NOMO-1 treated with dmso at 0.1 percent for 144 hours (cell line): ENCODE measurements around the gene TNFRSF17.
"Not testable (repeated sequence)": the region's sequence is repeated elsewhere in the genome, so short reads cannot be mapped to it uniquely, and the experiment has no call there.

ENCODE experiments used
- DNase-seq: peaks from one replicate; lab custom pipeline; 2025; ENCODE audit not compliant: unreplicated experiment; lab: John Stamatoyannopoulos, UW

The TNFRSF17 gene

DNA sequence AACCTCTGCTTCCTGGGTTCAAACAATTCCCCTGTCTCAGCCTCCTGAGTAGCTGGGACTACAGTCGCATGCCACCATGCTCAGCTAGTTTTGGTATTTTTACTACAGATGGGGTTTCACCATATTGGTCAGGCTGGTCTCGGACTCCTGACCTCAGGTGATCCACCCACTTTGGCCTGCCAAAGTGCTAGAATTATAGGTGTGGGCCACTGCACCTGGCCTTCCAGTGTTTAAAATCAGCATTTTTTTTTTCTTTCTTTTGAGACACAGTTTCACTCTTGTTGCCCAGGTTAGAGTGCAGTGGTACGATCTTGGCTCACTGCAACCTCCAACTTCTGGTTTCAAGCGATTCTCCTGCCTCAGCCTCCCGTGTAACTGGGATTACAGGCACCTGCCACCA lies 5.3 kb downstream of the TNFRSF17 start:
- not testable (repeated sequence) for DNase-seq

DNA sequence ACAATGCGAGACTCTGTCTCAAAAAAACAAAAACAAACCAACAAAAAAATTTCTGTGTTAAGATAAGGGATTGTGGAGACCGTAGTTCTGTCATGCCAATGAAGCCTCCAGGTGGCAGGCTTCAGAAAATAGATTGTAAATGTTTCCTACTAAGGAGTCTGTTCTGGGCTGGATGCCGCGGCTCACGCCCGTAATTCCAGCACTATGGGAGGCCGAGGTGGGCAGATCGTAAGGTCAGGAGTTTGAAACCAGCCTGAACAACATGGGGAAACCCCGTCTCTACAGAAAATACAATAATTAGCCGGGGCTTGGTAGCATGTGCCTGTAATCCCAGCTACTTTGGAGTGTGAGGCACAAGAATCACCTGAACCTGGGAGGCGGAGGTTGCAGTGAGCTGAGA lies 7.1 kb downstream of the TNFRSF17 start:
- no peak for DNase-seq

DNA sequence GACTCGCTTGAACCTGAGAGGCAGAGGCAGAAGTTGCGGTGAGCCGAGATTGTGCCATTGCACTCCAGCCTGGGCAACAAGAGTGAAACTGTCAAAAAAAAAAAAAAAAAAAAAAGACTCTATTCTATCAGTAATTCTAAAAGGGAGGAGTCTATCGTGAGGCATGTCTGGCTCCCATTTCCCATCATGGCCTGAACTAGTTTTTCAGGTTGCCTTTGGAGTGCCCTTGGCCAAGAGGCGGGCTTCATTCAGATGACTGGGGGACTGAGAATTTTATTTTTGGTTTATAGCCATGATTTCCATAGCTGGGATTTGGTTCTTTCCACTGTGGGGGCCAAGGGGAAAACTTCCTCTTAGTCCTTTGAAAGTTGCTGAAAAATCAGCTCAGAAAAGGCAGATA lies 8.1 kb downstream of the TNFRSF17 start:
- DNase-seq, result no peak

DNA sequence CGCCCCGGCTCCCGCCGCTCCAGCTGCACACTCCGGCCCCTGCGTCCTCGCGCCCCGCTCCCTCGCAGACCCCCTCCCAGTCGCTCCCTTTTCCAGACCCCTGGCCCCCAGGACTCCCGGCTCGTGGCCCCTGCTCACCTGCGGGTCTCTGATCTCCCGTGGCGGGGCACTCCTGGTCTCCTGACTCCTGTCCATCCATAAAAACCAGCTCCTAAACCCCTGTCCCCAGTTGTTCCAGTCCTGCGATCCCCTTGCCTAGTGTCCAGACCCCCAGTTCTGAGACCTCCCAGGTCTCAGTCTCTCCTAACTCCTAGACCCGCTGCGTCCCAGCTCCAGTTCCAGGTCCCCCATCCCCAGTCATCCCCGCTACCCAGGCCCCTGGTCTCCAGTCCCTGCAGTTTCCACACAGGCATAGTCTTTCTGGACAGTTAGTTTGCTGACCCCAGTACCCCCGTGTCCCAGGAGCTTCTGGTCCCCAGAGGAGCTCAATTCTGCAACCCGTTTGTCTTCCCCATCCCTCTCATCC lies 11.9 kb downstream of the TNFRSF17 start:
- no peak for DNase-seq

DNA sequence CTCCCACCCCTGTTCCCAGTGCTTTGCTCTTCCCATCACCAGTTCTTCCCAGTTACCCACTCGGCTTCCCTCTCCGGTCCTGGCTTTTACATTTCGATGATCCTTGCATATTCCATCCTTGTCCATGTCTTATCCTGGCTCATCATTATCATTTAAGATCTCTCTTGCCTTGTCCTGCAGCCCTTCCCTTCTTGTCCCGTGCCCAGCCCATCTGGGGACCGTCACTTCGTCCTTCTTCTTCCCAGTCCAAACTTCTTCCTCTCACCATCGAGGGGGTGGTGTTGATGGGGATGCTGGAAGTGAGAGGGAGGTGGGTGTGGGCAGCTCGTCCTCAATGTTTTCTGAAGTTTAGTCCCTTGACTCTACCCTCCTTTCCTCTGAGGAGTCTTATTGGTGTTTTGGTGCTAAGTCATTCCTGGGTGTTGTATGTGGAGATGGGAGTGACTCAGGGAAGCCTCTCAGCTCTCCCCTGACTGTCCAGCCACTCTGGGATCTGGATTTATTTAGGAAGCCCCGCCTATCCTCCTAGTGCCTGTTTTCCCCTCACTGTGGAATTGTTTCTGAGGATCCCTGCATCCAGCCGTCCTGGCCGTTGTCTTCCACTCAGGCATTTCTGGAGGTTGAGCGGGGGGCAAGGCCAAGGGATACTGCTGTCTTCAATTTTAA lies 12.5 kb downstream of the TNFRSF17 start:
- DNase-seq, result no peak

DNA sequence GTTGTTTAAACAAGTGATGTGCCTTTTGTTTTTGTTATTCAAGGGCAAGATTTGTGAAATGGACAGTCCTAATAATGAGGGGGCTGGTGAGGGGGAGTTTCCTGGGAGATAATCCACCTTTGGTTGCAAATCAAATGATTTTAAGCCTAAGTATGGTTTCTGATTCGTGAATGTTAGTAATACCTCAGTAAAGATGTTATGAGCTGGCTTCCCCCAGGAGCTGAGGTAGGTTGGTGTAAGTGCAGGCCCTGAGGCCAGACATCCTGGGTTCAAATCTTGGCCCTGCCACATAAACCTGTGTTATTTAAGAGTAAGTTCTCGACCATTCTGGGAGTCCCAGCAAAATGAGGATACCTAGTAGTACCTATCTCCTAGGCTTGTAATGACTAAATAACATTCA lies 13.1 kb downstream of the TNFRSF17 start:
- DNase-seq, result no peak

DNA sequence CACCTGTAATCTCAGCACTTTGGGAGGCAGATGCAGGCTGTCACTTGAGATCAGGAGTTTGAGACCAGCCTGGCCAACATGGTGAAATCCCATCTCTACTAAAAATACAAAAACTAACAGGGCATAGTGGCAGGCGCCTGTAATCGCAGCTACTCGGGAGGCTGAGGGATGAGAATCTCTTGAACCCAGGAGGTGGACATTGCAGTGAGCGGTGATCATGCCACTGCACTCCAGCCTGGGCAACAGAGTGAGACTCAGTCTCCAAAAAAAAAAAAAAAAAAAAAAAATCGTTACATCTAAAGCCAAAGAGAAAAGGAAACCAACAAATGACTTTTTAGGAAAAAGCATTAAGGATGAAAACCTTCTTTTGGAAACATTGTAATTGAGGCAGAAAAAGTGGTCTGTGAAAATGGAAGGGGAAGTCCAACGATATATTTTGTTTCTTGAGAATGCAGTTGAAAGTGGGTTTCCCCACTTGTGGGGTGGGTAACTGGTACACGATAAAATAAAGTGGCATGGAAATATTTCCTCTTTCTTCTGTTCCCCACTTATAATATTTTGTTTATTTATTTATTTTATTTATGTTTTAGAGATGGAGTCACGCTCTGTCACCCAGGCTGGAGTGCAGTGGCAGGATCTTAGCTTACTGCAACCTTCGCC lies 14.1 kb downstream of the TNFRSF17 start:
- DNase-seq, result no peak

DNA sequence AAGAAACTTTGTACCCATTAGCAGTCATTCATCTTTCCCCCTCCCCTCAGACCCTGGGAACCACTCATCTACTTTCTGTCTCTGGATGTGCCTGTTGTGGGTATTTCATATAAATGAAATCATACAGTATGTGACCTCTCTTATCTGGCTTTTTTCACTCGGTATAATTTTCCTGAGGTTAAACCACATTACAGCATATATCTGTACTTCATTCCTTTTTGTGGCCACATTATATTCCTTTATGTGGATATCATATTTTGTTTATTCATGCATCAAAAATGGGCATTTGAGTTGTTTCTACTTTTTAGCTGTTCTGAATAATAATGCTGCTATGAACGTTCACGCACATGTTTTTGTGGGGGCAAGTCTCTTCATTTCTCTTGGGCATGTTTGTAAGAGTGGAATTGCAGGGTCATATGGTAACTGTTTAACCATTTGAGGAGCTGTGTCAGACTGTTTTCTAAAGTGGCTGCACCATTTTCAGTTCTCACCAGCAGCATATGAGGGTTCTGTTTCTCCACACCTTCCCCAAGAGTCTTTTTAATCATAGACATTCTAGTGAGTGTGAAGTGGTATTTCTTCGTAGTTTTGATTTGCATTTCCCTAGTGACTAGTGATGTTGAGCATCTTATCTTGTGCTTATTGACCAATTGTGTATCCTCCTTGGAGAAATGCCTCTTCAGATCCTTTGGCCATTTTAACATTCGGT lies 15.3 kb downstream of the TNFRSF17 start:
- DNase-seq, result no peak

DNA sequence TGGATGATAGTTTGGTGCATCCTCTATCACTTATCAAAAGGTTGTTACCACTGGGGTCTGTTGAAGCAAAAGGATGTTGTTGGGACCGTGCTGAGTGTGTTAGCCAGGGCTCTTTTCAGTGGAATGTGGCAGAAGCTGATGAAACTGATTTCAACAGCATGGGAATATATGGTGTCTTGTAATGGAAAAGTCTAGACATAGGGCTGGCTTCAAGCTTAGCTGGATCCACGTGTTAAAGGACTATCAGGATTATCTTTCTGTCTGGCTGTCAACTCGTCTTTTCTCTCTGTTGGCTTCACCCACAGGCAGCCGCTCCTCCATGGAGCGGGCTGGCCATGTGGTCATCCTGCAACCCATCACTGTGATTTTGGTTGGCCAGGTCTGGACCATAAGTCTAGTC lies 20.2 kb downstream of the TNFRSF17 start:
- DNase-seq, result no peak

DNA sequence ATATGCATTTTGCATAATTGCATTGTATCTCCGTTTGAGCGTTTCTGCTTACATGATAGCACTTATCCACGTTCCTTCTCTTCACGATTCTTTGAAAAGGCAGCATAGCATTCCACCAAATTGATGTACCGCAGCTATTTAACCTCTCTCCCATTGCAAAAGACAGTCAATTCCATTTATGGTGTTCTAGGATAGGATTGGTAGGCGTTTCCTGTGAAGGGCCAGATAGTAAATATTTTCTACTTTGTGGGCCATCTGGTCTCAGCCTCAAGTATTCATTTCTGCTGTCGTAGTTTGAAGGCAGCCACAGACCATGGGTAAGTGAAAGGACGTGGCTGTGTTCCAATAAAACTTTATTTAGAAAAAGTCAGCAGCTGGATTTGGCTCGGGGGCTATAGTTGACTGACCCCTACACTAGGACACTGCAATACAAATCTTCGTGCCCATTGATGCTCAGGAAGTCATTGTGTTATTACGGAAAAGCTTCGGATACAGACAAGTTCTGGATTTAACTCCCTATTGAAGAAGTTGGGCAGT lies 21.6 kb downstream of the TNFRSF17 start:
- DNase-seq, result no peak

DNA sequence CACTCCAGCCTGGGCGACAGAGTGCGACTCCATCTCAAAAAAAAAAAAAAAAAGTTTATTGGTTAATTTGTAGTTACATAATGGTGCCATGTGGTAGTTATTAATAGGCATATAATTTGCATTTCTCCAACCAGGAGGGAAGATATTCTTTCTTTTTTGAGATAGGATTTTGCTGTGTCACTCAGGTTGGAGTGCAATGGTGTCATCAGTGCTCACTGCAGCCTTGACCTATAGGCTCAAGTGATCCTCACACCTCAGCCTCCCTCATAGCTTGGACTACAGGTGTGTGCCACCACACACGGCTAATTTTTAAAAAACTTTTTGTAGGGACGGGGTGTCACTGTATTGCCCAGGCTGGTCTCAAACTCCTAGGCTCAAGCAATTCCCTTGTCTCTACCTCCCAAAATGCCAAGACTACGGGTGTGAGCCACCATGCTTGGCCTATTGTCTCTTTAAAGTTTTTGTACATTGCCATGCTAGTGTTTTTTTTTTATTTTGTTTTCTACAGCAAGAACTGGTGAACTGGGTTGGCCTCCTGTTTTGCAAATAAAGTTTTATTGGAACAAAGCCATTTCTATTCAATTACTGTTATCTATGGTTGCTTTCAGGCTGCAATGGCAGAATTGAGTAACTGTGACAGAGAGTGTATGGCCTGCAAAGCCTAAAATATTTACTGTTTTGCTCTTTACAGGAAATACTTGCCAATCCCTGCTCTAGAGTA lies 23.4 kb downstream of the TNFRSF17 start:
- DNase-seq, result no peak

DNA sequence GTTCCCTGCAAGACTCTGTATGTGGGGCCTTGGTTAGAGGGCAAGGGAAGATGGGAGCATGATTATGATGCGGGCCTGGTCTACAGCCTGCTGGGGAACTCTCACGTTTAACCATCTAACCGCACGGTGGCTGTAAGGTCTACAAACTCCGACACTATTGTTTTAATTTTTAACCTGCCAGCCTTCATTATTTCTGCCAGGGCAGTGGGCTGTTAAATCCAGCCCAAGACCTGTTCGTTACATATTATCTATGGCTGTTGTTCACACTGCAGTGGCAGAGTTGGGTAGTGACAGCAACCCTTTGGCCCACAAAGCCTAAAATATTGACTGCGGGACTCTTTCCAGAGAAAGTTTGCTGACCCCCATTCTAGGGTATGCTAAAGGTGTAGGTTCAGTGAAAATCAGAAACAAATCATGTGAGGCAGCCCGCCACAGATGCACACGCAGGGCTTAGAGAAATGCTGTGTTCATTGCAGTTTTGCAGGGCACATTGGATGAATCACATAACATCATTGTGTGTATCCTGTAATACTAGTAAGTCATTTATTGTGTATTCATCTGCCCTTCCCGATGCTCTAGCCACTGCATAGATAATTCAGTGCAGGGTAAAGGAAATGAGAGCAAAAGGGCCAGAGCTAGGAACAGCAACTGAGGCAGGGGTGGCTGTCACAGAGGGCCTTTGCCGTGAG lies 25.8 kb downstream of the TNFRSF17 start:
- DNase-seq, result no peak

DNA sequence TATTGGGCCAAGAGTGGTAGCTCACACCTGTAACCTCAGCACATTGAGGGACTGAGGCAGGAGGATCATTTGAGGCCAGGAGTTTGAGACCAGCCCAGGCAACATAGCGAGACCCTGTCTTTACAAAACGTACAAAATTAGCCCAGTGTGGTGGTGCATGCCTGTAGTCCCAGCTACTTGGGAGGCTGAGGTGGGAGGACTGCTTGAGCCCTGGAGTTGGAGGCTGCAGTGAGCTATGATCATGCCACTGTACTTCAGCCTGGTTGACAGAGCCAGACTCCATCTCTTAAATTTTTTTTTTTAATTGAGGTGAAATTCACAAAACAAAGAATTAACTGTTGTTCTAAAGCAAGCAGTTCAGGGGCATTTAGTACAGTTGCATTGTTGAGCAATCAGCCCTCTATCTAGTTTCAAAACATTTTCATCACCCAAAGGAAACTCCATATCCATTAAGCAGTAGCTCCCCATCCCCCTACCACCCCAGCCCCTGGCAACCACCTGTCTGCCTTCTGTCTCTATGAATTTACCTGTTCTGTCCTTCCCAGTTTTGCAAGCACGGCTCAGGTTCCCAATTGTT lies 27.1 kb downstream of the TNFRSF17 start:
- no peak for DNase-seq

DNA sequence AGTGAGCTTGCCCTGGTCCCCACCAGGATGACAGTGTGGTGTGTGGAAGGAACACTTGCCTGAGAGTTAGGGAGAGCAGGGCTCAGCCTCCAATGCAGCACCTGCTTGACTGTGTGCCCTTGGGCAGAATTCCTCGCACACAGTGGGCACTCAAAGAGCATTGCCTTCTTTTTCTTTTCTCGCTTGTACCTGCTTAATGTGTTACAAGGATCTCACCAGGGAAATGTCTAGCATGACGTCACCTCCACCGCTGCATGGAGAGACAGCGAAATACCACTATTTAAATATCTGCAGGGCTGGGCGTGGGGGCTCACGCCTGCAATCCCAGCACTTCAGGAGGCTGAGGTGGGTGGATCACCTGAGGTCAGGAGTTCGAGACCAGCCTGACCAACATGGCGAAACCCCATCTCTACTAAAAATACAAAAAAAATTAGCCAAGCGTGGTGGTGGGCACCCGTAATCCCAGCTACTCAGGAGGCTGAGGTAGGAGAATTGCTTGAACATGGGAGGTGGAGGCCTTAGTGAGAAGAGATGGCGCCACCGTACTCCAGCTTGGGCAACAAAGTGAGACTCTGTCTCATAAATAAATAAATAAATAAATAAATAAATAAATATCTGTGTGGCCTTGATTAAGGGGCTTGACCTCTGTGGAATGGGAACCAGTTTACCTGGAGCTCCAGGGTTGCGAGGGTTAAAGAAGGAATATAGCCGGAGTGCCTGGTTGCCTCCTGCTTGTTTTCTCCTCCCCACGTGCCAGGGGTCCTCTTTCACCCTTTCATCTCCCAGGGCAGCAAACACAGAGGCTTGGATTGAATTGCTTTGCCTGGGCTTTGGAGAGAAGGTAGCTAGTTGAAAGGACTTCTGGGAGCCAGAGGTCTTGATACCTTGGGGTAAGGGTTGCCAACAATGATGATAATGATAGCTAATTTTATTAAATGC lies 27.8 kb downstream of the TNFRSF17 start:
- DNase-seq, result no peak

DNA sequence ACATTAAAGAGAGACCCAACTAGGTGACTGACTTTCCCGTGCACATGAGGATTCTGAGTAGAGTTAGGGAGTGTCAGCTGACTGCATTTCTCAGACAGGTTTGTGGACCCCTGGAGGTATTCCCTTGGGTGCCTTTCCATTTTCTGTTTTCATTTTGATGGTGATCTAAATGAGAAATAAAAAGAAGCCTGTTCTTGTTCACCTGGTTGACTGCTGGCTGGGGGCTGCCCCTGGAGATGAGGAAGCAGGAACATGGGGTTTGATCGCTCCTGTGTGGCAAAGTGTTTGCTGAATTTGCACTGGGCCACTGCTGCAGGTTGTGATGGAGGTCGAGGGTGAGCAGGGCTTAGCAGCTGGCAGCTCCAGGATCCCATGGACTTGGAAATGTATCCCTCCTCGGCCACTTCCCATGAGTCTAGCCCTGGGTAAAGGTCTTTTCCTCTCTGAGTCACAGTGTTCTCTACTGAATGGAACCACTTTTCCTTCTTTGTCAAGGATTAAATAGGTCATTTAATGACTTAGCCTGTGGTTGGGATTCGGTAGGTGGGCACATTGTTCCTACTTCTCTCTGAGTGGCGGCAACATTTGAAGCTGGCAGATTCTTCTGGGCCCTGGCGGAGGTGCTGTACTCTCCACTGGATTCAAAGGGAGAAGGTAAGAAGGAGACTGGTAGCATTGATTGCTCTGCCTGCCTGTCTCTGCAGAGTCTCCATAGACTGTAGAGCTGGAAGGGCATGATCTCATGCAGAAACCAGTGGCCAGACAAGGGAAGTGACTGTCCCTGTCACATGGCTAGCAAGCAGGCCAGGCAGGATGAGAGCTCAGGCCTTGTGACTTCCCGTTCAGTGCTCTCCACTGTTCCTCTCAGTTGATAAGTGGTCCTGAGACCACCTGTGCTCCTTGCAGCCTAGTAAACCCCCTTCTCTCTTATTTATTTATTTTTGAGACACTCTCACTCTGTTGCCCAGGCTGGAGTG lies 29.4 kb downstream of the TNFRSF17 start:
- DNase-seq, result no peak

DNA sequence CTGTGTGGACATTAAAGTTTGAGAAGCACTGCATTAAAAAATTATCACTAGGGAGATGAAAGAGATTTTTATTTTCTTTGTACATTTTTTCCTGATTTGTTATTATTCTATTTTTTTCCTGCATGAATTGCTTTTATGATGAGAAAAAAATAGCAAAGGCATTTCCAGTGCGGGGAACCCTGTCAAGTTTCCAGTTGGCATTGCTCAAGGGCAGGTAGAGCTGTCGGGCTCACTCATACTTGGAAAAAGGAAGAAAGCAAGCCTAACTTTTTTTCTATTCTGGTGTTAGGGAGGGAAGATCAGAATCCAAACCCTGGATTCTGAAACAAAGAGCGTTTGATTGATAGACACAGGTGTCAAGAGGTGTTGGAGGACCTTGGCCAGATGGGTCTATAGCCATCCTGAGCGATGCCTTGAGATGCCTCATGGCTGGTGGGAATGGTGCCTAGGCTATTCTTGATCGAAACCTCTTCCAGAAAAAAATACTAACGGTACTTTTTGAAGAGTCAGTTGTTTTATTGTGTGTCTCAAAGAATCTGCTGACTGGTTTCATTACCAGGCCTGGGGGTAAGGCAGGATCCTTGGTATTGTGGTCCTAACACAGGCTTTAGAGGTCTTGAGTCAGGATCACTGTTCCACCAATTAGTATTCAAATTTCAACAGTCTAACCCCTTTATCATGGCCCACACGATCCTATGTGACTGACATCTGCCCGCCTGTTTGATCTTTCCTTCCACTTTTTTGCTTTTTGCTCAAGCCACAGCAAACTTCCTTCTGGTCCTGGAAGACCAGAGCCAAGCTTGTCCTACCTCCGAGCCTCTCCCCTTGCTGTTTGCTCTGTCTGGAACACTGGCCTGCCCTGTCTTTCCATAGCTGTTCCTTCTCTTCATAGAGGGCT lies 31.7 kb downstream of the TNFRSF17 start:
- DNase-seq, result no peak

DNA sequence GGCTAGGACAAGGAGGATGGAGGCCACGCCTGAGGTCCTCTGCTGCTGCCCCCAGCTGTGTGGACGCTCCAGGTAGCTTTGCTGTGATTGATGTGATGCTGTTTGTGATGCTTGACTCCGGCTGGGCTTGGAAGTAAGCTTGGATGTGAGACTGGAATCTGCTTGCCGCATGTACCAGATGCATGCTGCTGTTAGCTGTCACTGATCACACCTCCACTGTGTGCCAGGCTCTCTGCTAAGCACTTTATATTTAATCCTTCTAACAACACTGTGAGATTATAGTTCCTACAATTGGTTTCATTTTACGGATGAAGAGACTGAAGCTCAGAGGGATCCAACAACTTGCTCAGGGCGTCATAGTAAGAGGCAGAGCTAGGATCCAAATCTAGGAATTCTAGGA lies 35.0 kb downstream of the TNFRSF17 start:
- no peak for DNase-seq
